Measurements from ENCODE around the gene TM9SF2.
"Not testable (repeated sequence)": the region's sequence is repeated elsewhere in the genome, so short reads cannot be mapped to it uniquely, and the experiment has no call there.

Gene TM9SF2, protein sequence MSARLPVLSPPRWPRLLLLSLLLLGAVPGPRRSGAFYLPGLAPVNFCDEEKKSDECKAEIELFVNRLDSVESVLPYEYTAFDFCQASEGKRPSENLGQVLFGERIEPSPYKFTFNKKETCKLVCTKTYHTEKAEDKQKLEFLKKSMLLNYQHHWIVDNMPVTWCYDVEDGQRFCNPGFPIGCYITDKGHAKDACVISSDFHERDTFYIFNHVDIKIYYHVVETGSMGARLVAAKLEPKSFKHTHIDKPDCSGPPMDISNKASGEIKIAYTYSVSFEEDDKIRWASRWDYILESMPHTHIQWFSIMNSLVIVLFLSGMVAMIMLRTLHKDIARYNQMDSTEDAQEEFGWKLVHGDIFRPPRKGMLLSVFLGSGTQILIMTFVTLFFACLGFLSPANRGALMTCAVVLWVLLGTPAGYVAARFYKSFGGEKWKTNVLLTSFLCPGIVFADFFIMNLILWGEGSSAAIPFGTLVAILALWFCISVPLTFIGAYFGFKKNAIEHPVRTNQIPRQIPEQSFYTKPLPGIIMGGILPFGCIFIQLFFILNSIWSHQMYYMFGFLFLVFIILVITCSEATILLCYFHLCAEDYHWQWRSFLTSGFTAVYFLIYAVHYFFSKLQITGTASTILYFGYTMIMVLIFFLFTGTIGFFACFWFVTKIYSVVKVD

DNA sequence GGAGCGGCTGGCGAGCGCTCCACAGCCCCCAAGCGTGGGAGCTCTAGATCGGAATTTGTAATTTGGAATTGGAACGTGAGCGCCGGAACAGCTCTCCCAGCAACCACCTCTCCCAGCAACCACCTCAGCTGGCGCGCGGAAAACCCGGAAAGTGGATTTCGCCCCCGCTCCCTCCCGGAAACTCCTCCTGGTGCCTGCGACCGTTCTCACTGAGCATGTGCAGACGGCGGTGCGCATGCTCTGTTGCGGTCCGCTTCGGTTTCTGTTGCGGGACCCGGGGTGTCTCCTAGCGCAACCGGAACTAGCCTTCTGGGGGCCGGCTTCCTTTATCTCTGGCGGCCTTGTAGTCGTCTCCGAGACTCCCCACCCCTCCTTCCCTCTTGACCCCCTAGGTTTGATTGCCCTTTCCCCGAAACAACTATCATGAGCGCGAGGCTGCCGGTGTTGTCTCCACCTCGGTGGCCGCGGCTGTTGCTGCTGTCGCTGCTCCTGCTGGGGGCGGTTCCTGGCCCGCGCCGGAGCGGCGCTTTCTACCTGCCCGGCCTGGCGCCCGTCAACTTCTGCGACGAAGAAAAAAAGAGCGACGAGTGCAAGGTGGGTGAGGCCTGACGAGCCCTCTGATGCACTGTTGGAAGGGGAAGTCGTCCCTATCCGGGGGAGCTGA lies at the start of gene TM9SF2:
TSS of gene TM9SF2 (plus strand) at position 289 of the 664 bp plus-strand sequence. CDS start at position 424, 135 bp downstream.
- peak; percentile 96 for DNase-seq

DNA sequence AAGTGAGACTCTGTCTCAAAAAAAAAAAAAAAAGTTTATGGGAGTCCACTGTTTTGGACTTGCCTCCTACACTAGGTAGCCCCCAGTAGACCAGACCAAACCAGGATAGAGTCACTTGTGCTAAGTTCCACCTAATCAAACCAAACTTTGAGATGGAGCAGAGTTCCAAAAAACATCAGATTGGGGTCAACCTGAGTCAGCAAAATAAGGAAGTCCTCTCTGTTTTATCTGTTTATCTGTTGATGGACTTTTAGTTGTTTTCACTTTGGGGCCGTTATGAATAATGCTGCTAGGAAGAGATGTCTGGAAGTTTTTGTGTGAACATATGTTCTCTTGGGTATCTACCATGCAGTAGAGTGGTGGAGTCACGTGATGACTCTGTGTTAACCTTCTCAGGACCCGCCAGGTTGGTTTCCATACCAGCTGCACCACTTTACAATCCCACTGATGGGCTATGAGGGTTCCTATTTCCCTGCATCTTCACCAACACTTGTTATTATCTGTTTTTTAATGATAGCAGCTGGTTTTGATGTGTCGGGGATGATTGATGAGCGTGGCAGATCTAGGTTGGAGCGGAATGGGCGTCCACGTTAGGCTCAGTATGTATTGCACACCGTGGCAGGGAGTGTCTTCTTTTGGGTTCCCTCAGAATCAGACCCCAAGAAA lies 46.6 kb upstream of the TM9SF2 start:
- DNase-seq, result no peak

DNA sequence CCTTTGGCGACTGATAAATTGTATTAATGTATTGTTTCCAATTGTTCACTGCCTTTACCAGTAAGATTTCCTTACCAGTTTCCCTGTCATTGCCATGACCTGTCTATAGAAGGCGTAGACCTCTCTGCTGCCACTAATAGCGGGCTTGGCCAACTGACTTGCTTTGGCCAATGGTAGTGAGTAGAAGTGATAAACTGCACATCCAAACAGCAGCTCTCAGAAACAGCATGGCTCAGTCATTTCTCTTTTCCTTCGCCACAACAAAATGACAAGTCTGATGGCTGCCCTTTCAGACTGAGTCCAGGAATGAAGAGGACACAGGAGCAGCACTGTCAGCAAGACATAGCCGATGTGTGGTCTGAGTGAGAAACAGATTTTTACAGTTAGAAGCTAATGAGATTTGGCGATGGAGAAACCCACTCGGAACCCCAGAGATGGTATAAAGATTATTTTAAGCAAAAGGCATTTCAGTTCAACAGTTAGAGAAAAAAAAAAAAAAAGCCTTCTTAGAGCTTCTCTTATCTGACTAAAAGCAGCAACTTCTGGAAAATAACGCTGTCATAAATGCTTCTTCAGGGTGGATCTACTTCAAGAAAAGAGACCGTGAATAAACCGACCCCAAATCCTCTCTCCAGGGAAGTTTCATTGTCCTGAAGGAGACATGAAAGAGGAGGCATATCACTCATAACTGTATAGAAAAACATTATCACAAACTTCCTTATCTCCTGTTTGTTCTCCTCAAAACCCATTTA lies 42.0 kb upstream of the TM9SF2 start:
- DNase-seq, result no peak

DNA sequence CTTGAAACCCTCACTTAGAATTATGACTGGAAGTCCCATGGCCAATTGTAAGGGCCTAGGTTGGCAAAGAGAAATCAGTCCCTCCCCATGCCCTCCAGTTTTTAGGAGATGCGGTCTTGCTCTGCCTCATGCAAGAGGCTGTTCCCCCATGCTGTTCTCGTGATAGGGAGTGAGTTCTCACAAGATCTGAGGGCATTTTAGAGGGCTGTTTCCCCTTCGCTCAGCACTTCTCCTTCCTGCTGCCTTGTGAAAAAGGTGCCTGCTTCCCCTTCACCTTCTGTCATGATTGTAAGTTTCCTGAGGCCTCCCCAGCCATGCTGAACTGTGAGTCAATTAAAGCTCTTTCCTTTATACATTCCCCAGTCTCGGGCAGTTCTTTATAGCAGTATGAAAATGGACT lies 40.5 kb upstream of the TM9SF2 start:
- not testable (repeated sequence) for DNase-seq

DNA sequence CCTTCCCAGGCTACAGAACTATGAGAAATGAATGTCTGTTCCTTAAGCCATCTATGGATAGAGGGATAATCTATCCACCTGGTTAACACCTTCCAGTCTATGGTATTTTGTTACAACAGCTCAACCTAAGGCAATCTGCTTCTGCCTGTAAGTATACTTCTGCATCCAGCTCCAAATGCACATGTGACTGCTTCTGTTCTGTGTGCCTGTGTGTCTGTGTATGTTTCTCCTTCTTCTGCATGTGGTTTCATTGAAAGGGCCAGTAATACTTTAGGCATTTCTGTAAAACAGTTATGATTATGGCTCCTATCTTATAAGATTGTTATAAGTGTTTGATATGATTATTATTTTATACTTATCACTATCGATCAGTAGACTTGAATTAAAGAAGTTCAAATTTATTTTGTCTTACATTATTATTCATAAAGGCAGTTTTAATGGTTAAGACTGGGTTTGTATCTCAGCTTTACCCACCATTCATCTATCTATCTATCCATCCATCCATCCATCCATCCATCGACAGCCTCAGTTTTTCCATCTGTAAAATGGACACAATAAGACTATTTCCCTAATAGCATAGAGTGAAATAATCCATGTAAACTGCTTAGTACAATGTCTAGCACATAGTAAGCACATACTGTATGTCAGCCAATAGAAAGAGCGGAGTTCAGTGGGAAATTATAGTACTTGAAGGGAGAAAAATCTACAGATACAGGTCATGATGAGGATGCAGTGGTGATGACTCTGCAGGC lies 37.5 kb upstream of the TM9SF2 start:
- no peak for DNase-seq

DNA sequence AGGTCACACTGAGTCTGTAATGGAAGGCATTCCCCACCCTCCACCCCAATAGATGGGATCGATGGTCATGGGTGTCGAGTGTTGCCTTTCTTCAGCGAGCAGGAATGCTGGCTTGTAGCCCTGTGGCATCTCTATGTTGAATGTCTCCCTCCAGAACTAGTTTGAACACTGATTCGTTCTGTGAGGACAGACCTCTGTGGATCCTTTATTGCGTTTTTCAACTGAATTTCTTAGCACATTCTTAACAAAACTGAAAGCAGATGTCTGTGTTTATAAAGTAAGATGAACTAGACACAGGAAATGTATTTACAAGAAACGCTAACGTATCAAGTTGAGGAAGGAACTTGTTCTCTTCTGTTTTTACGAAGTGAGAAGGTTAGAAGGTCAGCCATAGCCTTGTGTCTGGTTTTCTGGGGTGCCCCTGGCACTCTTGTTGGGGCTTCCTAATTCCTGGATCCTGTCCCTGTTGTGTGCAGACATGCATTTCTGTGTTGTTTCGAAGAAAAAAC lies 36.8 kb upstream of the TM9SF2 start:
- no peak for DNase-seq

DNA sequence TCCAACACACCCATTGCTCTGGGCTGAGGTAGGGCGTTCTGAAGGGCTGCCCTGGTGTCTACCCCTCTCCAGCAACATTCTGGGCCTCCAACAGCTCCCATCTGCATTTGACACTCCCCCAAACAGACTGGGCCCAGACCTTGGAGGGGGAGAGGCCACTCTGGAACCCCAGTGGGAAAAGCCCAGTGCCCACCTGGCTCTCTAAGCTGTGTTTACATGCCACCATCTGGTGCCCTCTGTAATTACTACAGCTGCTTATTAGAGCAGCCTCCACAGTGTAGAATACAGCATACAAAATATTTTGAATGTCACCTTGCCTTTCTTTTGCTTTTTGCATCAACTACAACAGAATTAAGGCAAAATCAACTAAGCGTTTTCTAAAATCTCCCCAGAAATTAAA lies 35.8 kb upstream of the TM9SF2 start:
- DNase-seq, result no peak

DNA sequence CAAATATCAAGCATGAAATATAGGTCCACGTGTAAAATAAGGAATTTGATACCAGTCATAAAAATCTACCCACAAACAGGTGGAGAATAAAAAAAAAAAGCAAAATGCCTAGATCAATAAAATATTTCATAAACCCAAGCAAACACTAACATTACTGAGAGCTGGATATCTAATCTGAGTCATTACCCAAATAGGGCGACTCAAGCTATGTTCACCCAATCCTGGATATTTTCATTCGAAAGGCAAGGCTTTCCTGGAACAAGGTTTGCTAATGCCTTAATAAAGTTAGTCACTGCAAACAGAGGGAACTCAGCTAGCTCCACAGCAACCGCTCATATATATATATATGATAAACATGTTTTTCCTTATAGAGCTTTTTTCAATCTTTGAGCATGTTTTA lies 33.5 kb upstream of the TM9SF2 start:
- no peak for DNase-seq

DNA sequence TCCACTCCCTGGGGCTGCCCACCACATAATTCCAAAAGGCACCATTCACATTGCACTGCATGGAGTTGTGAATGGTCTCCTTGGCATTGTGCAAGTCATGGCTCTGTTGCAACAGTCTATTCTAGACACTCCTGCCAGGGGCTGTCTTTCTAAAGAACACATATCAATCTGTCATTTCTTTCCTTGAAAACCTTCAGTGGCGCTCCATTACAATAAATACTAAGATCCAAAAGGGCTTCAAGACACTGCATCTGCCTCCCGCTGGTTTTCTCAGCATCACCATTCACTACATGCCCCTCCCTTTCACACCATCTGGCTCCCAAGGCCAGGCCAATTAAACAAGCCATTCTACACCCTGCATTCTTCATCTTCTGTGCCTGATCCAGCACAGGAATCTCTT lies 32.2 kb upstream of the TM9SF2 start:
- no peak for DNase-seq

DNA sequence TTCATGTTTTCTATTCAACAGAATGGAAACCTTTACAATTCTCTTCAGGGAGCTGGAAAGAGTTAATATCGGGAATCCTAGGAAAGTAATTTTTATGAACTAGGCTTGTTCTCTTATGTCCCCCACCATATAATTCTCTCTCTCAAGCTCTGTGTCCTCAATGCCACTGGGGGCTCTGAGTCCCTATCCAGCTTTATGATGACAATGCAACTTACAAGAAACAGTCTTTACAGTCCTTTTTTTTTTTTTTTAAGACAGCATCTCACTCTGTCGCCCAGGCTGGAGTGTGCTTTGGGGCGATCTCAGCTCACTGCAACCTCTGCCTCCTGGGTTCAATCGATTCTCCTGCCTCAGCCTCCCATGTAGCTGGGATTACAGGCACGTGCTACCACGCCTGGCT lies 31.2 kb upstream of the TM9SF2 start:
- DNase-seq, result no peak

DNA sequence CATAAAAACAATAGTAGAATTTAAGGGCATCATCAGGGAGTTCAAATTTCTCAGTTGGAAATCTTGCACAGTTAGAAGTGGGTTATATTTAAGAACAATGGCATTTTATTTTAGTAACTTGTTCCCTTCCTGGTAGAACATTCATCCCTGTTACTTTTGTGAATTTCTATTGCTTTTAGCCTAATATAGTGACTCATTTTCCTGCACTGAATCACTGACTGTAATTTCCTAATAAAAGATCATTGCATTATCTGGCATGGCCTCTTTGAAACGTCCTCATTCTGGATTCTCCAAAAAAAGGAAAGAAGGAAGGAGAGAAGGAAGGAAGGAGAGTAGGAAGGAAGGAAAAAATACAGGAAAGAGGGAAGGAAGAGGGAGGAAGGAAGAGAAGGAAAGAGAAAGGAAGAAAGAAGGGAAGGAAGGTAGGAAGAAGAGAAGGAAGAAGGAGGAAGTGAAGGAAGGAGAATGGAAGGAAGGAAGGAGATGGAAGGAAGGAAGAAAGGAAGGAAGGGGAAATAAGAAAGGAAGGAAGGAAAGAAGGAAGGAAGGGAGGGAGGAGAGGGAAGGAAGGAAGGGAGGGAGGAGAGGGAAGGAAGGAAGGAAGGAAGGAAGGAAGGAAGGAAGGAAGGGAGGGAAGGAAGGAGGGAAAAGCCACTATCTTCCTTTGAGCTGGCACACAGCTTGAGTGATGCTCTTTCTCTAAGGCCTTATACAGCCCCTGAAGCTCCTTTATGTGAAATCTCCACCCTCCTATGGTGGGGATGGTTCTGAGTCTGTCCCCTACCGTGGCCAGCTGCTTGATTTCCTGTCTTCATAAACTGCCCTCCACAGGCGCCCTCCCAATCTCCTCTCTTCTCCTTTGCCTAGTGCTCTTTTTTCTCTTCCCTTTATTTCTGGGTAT lies 29.8 kb upstream of the TM9SF2 start:
- DNase-seq, result no peak

DNA sequence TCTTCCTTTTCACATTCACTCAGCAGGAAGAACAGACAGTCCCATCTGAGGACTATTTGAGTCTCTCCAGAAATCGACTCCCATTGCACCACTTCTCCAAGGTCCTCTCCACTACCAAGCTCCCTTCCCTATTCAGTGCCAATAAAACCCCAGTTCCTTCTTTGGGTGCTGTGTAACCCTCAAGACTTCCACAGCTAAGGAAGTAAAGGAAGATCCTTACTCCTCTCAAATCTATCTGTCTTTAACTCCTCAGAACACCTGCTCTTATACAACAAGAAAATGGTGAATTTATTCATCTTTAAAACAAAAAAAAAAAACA lies 29.2 kb upstream of the TM9SF2 start:
- no peak for DNase-seq

DNA sequence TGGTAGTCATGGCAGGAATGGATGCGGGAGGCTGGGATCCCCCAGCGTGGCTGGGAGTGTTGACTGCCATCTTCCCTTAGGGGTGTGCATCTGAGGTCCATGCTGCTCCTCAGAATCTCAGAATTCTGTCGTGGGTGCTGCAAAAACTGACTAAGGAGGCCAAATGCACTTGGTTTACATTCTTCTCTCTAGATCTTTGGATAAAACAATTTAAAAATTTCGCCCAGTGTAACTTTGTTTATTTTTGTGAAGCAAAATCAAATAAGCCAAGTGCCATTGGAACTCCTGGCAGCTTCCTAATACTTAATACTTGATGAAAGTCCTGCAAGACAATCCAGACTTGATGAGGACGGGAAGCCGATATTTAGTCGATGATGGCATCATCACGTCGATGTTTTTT lies 27.8 kb upstream of the TM9SF2 start:
- no peak for DNase-seq

DNA sequence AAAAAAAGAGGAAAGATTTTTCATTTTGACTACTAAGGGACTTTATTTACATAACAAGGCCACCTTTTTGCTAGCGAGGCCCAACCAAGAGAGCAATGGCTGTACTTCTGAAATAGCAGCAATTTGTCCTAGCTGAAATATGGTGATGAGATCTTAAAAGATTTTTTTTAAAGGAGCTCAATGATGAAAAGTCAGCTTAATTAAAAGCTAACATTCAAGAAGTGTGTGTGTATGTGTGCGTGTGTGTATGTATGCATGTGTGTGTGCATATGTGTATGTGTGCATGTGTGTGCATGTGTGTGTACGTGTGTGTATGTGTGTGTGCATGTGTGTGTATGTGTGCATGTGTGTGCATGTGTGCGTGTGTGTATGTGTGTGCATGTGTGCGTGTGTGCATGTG lies 24.6 kb upstream of the TM9SF2 start:
- DNase-seq, result no peak

DNA sequence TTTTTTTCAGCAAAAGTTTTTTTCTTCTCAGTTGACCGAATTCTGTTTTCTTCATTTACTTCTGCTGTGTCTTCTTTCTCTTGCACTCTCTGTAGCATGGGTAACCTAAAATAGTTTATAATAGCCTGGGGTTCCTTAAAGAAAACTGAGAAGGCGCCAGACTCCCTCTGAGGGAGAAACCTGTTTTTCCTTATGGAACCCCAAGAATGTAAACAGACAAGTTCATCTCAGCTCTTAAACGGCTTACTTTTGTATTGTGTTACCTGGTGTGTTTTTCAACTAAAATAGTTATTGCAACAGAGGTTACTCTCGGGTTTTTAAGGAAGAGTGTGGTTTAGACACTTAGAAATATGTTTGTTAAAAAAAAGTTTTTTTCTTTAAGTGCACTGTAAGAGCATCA lies 23.8 kb upstream of the TM9SF2 start:
- DNase-seq, result no peak

DNA sequence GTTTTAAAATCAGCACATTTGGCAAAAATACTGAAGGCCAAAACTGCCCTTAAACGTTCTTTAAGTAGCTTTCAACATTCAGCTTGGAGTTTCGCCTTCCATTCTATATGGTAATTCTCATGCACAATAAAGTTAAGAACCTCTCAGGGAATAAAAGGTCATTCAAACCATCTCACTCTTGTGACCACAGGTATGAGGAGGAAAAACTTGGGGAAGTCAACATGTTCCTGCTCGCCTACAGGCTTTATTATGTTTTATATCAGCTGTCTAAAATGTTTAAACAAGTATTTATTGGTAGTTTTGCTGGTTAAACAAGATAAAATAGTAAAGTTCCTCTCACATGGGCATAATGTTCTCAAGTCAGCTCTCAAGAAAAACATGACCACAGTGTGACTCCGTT lies 19.9 kb upstream of the TM9SF2 start:
- DNase-seq, result no peak

DNA sequence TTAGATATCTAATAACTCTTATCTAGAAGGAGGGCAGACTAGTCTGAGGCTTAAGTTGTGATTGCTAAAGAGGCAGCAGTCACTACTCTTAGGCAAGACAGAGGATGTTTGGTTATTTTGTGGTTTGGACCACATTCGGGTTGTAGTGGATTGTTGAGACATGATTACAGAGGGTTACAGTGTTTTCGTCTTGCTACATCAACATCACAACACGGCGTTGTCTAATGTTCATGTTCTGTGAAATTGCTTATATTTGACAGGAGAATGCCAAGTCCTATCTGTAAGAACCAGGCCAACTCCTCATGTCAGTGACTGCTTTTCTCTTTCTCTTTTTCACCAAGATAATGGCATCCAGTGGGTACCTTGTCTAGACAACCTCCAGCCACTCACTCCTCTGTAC lies 16.8 kb upstream of the TM9SF2 start:
- no peak for DNase-seq

DNA sequence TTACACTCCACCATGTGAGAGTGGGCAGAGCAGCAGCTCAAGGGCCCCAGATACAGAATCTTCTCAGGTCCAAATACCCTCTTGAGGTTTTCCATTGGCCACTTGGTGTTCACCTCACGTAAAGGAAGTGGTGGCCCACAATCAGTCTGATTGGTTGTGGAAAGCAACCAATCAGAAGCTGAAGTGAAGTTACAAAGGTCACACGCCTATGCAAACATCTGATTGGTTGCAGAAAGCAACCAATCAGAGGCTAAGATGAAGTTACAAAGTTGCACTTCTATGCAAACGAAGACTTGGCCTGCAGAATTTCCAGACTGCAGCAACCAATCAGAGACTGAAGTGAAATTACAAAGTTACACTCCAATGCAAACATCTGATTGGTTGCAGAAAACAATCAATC lies 14.3 kb upstream of the TM9SF2 start:
- no peak for DNase-seq

DNA sequence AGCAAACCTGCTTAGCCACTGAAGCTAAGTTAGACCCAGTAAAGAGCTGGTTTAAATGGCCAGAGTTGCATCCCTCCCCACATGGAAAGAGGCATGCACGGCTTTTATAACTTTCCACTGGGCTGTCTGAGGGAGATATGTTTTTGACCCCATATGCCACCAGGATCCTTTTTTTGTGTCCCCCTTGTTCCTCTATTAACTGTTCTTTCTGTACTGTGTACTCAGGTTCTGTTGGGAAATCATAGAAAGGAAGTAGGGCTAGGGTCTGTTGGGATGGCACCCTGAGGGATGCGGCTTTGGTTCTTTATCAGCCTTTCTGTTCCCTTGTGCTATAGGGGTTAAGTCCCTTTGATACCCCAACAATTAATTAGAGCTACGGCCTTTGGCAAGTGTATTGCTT lies 12.2 kb upstream of the TM9SF2 start:
- DNase-seq, result no peak

DNA sequence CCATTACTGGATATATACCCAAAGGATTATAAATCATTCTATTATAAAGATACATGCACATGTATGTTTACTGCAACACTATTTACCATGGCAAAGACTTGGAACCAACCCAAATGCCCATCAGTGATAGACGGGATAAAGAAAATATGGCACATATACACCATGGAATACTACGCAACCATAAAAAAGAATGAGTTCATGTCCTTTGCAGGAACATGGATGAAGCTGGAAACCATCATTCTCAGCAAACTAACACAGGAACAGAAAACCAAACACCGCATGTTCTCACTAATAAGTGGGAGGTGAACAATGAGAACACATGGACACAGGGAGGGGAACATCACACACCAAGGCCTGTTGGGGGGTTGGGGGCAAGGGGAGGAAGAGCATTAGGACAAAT lies 9.5 kb upstream of the TM9SF2 start:
- not testable (repeated sequence) for DNase-seq
